AG09319 (cell line): ENCODE measurements around the gene TP53TG5.

Experiments used
- DNase-seq: peaks from one replicate; pipeline ENCODE4 v3.0.0-alpha.2; 2010; ENCODE audit warnings: low read depth; ENCODE audit errors: extremely low read depth
- TF ChIP-seq, protein P1 (sequence below): IDR thresholded peaks from 2 replicates; pipeline ENCODE4 v1.5.1; 2011; ENCODE audit warnings: low read depth, mild to moderate bottlenecking, inconsistent platforms, low read length, moderate library complexity

TP53TG5 gene

DNA sequence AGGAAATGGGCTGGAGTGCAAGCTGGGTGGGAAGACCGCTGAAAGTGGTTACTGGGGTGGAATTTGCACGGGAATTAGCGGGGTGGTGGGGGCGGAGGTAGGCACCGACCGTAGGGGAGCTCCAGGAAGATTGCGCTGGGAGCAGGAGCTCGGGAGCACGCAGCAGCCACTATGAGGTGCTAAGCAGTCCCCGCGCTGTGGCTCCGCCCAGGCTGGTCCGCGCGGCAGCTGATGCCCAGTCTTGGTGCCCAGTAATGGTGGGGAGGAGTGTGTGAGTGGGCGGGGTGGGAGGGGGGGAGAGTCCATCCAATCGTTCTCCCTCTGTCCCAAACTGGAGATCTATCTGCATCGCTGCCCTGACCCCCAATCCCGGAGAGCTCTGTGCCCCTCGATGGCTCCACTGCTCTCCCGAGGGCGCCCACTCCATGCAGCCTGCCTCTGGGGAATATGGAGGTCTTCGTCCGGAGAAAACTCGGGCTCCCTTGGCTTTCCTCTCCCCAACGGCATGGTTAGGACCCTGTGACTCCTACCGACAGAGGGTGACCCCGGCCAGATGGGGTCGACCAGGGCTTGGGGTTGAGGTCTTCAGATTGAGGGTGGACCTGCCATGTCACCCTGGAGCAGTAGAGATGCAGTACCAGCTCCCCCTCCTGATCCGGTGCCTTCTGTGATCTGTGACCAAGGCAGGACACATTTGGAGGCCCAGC is 5.3 kb downstream of the TP53TG5 start:
- no peak for DNase-seq
- TF ChIP-seq, protein P1, sequence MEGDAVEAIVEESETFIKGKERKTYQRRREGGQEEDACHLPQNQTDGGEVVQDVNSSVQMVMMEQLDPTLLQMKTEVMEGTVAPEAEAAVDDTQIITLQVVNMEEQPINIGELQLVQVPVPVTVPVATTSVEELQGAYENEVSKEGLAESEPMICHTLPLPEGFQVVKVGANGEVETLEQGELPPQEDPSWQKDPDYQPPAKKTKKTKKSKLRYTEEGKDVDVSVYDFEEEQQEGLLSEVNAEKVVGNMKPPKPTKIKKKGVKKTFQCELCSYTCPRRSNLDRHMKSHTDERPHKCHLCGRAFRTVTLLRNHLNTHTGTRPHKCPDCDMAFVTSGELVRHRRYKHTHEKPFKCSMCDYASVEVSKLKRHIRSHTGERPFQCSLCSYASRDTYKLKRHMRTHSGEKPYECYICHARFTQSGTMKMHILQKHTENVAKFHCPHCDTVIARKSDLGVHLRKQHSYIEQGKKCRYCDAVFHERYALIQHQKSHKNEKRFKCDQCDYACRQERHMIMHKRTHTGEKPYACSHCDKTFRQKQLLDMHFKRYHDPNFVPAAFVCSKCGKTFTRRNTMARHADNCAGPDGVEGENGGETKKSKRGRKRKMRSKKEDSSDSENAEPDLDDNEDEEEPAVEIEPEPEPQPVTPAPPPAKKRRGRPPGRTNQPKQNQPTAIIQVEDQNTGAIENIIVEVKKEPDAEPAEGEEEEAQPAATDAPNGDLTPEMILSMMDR, result no peak

DNA sequence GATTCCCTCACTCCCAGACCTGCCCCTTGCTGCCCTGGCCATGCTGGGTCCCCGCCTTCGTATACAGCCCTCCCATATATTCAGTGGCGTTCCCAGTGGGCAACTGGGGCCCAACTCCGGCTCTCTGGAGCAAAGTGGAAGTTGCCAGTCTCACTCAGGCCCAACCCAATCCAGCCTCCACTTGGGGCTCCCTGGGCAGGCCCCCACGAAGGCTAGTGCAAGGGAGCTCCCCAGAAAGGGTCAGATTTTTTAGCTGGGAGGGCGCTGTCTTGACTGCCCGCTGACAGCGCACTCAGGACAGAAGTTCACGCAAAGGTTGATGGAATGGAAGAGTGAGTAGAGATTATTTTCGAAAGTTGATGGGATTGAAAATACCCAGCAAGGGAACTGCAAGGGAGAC is 5.9 kb downstream of the TP53TG5 start:
- DNase-seq, result no peak
- TF ChIP-seq, protein P1, result no peak

DNA sequence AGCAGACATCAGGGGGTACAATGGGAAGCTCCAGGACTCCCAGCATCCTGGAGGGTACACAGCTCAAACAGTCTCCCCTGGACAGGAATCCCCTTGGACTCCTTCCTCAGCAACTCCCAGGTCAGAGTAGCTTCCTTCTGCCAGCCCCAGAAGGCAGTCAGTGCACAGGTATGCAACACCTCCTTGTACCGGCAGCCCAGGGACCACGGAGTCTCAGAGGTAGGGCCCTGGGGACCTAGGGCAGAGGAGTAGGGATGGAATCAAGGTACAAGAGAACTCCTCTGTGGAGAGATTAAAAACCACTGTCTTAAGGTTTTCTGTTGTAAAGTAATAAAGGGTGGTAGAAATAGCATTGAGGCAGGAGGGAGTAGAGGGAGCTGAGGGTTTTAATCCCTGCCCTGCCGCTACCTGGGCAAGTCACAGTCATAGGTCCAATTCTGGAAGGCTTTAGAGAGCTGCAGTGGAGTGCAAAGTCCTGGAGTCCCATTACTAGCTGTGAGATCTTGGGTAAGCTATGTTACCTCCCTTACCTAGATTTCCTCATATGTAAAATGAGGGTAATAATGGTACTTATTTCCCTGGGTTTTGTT is 7.5 kb downstream of the TP53TG5 start:
- TF ChIP-seq, protein P1, result no peak
- DNase-seq, result no peak

DNA sequence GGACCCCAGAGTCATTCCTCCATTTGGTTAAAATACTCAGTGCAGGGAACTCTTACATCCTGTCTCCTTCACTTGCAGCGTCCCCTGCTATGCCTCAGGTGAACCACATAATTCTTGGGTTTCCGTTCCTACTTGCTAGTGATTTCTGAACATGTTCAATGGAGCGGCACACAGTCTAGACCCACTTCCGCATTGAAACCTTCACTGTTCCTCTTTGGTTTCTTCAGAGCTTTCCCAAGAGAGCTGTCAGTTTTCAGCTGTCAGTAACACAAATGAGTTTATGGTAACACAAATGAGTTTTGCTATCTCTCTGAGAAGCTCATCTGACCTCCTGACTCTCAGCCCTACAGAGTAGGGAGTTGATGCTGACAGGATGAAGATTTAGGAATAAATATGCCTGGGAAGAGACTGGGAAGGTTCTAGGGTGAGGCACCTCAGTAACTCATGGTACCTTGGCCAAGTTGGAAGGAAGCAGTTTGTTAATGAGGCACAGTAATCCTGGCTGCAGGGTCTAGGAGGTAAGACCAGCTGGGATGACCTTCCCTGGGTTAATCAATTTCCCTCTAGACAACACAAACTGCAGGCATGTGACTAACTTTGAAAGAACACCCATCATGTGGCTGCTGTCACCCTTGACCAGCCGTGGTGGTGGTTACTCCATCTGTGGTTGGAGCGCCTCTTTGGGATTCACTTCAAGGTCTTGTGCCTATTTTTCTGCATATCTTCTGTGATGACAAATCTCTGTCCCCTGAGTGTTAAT is 9.7 kb downstream of the TP53TG5 start:
- TF ChIP-seq, protein P1, result no peak
- no peak for DNase-seq

DNA sequence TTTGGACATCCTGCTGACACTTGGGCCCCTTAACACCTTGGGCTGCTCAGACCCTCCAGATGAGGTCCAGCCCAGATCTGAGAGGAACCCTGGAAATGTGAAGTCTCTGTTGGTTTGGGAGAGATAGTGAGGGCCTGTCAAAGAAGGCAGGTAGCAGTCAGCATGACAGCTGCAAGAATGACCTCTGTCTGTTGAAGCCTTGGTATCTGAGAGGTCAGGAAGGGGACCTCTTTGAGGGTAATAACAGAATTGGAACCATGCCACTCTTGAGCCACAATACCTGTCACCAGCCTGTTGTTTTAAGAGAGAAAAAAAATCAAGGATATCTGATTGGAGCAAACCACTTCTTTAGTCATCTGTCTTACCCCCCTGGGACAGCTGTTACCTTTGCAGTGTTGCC is 11.0 kb downstream of the TP53TG5 start:
- TF ChIP-seq, protein P1, result no peak

DNA sequence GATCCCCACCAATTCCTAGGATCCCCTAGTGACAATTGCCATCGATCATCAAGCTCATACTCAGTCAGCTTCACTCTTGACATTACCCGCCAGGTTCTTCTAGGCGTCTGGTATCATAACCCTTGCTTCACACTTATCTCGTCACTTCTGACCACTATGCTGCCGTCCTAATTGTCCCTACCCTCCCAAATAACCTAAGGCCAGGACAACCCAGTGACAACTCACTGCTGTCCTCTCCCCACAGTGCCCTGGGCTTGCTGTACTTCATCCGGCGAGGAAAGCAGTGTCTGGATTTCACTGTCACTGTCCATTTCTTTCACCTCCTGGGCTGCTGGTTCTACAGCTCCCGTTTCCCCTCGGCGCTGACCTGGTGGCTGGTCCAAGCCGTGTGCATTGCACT is 11.5 kb downstream of the TP53TG5 start:
- TF ChIP-seq, protein P1, result no peak
- DNase-seq, result no peak

More for the DNA sequence above, 11.0 kb downstream of the TP53TG5 start:
- DNase-seq, result no peak

DNA sequence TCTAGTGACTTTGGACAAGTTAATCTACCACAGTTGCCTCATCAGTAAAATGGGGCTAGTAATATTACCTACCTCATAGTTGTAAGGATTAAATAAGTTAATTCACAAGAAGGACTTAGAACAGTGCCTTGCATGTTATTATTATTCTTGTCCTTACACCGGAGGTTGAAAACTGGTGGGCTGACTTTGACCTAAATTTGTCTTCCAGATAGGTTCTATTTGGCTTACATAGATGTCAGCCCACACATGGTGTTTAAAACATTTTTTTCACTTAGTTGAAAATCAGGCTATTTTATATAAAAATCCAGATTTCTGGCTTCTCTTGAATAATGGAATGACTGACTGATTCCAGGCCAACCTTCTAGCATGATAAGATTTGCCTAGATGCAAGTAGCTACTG is 11.9 kb downstream of the TP53TG5 start:
- DNase-seq, result no peak
- TF ChIP-seq, protein P1, result no peak
